Measurements from ENCODE around the gene RPS28. TPM values are rescaled to one million over a fixed set of nuclear protein-coding genes. Genes with fewer than 3 reads are reported as not detected.
A peak's percentile ranks its signal among the peaks of the same experiment; 100 is the strongest.

The RPS28 gene
- total RNA-seq, 2 experiments from 2014 or later = 1,605 to 1,659 TPM

DNA sequence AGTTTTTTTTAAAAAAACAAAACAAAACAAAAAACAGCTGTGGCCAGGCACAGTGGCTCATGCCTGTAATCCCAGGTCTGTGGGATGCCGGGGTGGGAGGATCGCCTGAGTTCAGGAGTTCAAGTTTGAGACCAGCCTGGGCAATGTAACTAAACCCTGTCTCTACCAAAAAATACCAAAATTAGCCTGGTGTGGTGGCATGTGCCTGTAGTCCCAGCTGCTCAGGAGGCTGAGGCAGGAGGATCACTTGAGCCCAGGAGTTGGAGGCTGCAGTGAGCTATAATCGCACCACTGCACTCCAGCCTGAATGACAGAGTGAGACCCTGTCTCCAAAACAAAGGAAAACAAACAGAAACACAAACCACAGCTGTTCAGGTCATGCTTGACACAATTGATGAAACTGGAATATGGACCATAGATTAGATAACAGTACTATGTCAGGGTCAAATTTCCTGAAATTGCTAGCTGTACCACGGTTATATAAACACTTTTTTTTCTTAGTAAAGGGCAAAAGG is 35.8 kb downstream of the RPS28 start:
- ChIA-PET POLR2A (no interaction called here), CTCF (interaction anchor here (0.7 kb wide), 1 partner anchor 33 kb away, joined by 3 read pairs; the partner anchor contains the start of gene RAB11B)
- Mint-ChIP-seq H3K9me3 (no peaks in the 10 kb centered on the region), H3K27me3 (peaks cover 9% of the 10 kb centered on the region), H3K4me1 (peaks cover 17% of the 10 kb centered on the region), H3K4me3 (no peak overlapping the region), H3K27ac (no peak overlapping the region), H3K36me3 (ENCODE audit: low read depth) (no peaks in the 10 kb centered on the region)
- DNase-seq = no peak

DNA sequence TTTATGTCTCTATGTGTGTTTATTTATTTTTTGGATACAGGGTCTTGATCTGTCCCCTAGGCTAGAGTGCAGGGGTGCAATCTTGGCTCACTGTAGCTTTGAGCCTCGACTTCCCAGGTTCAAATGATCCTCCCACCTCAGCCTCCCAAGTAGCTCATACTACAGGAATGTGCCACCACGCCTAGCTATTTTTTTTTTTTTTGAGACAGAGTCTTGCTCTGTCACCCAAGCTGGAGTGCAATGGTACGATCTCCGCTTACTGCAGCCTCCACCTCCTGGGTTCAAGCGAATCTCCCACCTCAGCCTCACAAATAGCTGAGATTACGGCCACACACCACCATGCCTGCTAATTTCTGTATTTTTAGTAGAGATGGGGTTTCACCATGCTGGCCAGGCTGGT is 37.7 kb downstream of the RPS28 start:
- POLR2A ChIA-PET = interaction anchor here (1.2 kb wide), 1 partner anchor 149 kb away, joined by 3 read pairs; no protein-coding TSS in a partner anchor
- Mint-ChIP-seq H3K4me1 (peaks cover 21% of the 10 kb centered on the region), H3K9me3 (no peaks in the 10 kb centered on the region), H3K36me3 (ENCODE audit: low read depth) (no peaks in the 10 kb centered on the region), H3K27me3 (peaks cover 17% of the 10 kb centered on the region), H3K27ac (no peak overlapping the region), H3K4me3 (no peak overlapping the region)
- DNase-seq = no peak
- CTCF ChIA-PET = no interaction called here

DNA sequence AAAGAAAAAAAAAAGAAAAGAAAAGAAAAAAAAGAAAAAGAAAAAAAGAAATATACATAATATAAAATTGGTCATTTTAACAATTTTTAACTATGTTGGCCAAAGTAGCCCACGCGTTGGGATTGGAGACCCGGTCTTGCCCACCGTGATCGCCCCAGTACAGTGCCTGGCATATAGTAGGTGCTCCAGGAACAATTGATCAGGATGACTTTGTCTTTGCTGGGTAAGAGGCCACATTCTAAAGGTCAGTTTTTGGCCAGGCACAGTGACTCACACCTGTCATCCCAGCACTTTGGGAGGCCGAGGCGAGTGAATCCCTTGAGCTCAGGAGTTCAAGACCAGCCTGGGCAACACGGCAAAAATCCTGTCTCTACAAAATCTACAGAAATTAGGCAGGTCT is 38.9 kb downstream of the RPS28 start:
- ChIA-PET CTCF (no interaction called here), POLR2A (no interaction called here)
- H3K9me3 Mint-ChIP-seq = no peaks in the 10 kb centered on the region
- H3K27ac Mint-ChIP-seq = no peak overlapping the region
- H3K4me1 Mint-ChIP-seq = peaks cover 24% of the 10 kb centered on the region
- no peak for DNase-seq
- H3K36me3 Mint-ChIP-seq (ENCODE audit: low read depth) = no peaks in the 10 kb centered on the region
- peaks cover 22% of the 10 kb centered on the region for H3K27me3 Mint-ChIP-seq
- H3K4me3 Mint-ChIP-seq = no peak overlapping the region

DNA sequence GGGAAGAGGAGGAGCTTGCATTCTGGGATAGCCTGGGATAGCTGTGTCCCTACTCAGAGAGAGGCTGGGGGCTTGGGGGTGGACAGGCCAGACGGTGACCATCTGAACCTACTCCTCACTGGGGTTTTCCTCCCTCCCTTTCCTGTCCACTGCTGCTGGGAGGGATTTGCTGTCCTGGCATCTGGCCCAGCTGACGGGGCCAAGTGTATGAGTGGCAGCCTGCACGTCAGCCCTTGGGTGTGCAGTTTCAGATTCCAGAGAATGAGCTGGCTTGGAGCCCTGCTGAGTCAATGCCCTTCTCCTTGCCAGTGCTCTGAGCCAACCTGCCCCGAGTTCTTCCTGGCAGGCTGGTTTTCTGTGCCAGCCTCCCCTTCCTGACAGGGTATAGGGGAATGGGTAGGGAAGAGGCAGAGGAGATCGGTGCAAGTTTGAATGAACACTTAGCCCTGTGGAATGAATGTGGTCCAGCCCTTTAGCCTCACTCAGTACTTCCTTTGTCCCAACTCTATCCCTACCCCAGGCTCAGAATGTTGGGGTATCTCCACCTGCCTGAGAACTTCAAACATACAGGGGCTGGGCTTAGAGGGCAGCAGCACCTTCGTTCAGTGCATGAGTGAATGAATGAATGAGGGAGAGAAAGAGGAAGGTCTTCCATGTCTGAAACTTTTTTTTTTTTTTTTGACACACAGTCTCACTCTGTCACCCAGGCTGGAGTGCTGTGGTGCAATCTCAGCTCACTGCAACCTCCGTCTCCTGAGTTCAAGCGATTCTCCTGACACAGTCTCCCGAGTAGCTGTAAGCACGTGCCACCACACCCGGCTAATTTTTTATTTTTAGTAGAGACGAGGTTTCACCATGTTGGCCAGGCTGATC is 40.9 kb downstream of the RPS28 start:
- Mint-ChIP-seq H3K9me3 (no peaks in the 10 kb centered on the region), H3K27ac (no peak overlapping the region), H3K27me3 (peaks cover 39% of the 10 kb centered on the region), H3K36me3 (ENCODE audit: low read depth) (no peaks in the 10 kb centered on the region), H3K4me1 (peaks cover 16% of the 10 kb centered on the region), H3K4me3 (peak overlapping the region; percentile 6)
- POLR2A ChIA-PET = interaction anchor here (1.0 kb wide), 1 partner anchor 27 kb away, joined by 3 read pairs; no protein-coding TSS in a partner anchor
- CTCF ChIA-PET = interaction anchor here (2.2 kb wide), 1 partner anchor 9 kb away, joined by 17 read pairs; no protein-coding TSS in a partner anchor
- DNase-seq = no peak

DNA sequence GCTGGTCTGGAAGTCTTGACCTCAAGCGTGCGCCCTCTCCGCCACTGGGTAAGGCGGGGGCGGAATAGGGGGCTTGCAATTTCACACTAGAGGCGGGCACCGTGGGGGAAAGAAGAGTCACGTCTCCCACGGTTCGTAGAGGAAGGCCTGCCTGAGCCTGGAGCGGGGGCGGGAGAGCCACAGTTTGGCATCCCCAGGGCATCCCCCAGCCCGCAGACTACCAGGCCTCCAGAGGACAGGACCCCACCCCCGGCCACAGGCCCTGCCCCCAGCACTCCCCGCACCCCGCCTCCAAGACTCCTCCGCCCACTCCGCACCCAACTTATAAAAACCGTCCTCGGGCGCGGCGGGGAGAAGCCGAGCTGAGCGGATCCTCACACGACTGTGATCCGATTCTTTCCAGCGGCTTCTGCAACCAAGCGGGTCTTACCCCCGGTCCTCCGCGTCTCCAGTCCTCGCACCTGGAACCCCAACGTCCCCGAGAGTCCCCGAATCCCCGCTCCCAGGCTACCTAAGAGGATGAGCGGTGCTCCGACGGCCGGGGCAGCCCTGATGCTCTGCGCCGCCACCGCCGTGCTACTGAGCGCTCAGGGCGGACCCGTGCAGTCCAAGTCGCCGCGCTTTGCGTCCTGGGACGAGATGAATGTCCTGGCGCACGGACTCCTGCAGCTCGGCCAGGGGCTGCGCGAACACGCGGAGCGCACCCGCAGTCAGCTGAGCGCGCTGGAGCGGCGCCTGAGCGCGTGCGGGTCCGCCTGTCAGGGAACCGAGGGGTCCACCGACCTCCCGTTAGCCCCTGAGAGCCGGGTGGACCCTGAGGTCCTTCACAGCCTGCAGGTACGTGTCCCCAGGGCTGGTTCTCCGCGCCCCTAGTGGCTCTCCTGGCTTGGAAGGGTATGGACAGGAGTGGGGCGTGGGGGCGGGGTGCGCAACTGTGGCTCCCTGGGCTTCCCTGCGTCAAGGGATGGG is 42.8 kb downstream of the RPS28 start, which contains the start of gene ANGPTL4:
ANGPTL4 (plus strand) TSS at position 353 of the 969 bp plus-strand sequence; CDS start at position 520, 167 bp downstream.
- CTCF ChIA-PET = interaction anchor here (0.6 to 2.2 kb wide), 3 partner anchors 11 to 538 kb away, joined by 3 to 17 read pairs (median 3); no protein-coding TSS in a partner anchor
- Mint-ChIP-seq H3K27me3 (peaks cover 46% of the 10 kb centered on the region), H3K27ac (peak within 1 kb of the TSS; percentile 56), H3K4me3 (peak within 1 kb of the TSS; percentile 82), H3K4me1 (peaks cover 16% of the 10 kb centered on the region), H3K9me3 (no peaks in the 10 kb centered on the region), H3K36me3 (ENCODE audit: low read depth) (no peaks in the 10 kb centered on the region)
- peak; percentile 64 for DNase-seq
- POLR2A ChIA-PET = interaction anchor here (0.8 to 1.7 kb wide), 4 partner anchors 9 to 214 kb away, joined by 3 to 5 read pairs (median 3); no protein-coding TSS in a partner anchor

DNA sequence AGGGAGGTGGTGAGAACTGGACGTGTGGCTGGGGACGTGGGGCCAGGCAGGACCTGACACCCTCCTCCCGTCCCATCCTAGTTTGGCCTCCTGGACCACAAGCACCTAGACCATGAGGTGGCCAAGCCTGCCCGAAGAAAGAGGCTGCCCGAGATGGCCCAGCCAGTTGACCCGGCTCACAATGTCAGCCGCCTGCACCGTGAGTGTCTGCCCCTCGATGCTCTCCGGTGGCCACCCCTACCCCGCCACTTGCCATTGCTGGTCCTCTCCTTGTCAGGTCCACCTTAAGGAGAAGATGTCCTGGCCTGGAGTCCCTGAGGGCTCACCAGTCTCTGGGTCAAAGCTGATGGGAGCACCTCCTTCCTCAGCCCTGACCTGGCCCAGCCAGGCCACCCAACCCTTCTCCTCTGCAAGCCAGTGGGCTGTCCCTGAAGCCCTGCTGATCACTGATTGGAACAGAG is 44.9 kb downstream of the RPS28 start:
- Mint-ChIP-seq H3K4me3 (no peak overlapping the region), H3K36me3 (ENCODE audit: low read depth) (no peaks in the 10 kb centered on the region), H3K9me3 (no peaks in the 10 kb centered on the region), H3K27ac (no peak overlapping the region), H3K27me3 (peaks cover 46% of the 10 kb centered on the region), H3K4me1 (peaks cover 16% of the 10 kb centered on the region)
- POLR2A ChIA-PET = no interaction called here
- DNase-seq = no peak
- CTCF ChIA-PET = interaction anchor here (0.7 kb wide), 1 partner anchor 11 kb away, joined by 3 read pairs; no protein-coding TSS in a partner anchor

DNA sequence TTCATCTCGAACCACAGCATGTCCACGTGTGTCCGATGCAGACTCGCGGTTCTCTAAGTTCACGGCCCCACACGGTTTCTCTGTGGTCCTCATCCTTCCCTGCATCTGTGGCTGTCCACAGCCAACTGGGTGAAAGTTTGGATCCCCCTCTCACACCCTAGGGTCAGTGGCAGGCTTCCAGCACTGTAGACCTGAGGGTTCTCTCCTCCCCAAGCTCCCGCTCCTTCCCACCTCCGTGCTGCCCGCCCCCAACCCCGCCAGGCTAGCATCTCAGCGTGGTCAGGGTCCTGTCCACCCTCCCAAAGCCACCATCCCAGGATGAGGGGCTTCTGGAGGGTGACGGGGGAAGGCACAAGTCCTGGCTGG is 45.6 kb downstream of the RPS28 start:
- Mint-ChIP-seq H3K4me3 (no peak overlapping the region), H3K27ac (no peak overlapping the region), H3K27me3 (peaks cover 43% of the 10 kb centered on the region), H3K36me3 (ENCODE audit: low read depth) (no peaks in the 10 kb centered on the region), H3K9me3 (no peaks in the 10 kb centered on the region), H3K4me1 (peaks cover 14% of the 10 kb centered on the region)
- ChIA-PET POLR2A (no interaction called here), CTCF (interaction anchor here (0.7 kb wide), 1 partner anchor 12 kb away, joined by 3 read pairs; no protein-coding TSS in a partner anchor)
- no peak for DNase-seq

DNA sequence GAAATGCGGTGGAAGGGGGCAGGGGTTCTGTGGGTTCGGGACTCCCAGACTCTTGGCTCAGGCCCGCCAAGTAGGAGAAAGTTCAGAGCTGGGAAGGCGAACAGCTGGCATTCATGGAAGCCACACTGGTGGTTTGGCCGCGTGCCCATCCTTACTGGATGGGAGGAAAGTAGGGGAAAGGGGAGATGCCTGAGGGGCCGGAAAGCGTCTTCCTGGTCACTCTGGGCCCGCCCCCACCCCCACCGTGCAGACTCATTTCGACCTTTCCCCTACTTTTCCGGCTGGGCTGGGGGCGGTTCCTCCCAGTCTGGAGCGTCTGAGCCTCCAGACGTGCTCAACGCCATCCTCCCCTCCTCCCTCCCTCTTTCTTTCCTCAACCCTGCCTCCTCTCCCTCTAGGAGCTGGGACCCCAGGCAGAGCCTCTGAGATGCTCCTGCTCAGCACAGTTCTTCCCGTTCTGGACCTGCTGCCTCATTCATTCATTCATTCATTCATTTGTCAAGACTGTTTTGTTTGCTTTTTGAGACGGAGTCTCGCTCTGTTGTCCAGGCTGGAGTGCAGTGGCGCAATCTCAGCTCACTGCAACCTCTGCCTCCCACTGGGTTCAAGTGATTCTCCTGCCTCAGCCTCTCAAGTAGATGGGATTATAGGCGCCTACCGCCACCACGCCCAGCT is 46.2 kb downstream of the RPS28 start:
- Mint-ChIP-seq H3K27me3 (peaks cover 39% of the 10 kb centered on the region), H3K36me3 (ENCODE audit: low read depth) (no peaks in the 10 kb centered on the region), H3K27ac (no peak overlapping the region), H3K9me3 (no peaks in the 10 kb centered on the region), H3K4me1 (peaks cover 10% of the 10 kb centered on the region), H3K4me3 (no peak overlapping the region)
- CTCF ChIA-PET = interaction anchor here (0.9 kb wide), 1 partner anchor 13 kb away, joined by 3 read pairs; no protein-coding TSS in a partner anchor
- no peak for DNase-seq
- POLR2A ChIA-PET = no interaction called here

DNA sequence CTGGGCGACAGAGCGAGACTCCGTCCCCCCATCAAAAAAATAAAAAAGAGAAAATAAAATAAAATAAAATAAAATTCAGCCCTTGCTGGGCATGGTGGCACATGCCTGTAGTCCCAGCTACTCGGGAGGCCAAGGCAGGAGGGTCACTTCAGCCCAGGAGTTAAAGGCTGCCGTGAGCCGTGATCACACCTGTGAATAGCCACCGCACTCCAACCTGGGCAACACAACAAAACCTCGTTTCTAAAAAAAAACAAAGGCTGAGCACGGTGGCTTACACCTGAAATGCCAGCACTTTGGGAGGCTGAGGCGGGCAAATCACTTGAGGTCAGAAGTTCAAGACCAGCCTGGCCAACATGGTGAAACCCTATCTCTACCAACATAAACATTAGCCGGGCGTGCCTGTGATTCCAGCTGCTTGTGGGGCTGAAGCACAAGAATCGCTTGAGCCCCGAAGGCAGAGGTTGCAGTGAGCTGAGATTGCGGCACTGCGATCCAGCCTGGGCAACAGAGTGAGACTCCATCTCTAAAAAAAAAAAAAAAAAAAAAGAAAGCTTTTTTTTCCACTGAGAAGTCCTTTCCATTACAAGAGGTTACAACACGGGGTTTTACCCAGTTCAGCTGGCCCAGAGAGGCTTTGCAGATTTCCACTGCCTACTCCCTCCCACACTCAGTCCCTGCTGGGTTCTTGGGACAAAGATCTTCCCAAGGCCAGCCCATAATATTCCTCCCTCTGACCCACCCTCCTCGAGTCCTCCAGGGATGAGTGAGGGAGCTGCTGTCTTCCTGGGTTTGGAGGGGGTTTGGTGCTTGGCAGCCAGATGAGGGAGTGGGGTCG is 49.1 kb downstream of the RPS28 start:
- Mint-ChIP-seq H3K4me3 (no peak overlapping the region), H3K36me3 (ENCODE audit: low read depth) (no peaks in the 10 kb centered on the region), H3K9me3 (no peaks in the 10 kb centered on the region), H3K27me3 (peaks cover 23% of the 10 kb centered on the region), H3K4me1 (no peaks in the 10 kb centered on the region), H3K27ac (no peak overlapping the region)
- no peak for DNase-seq
- CTCF ChIA-PET = interaction anchor here (0.6 to 1.2 kb wide), 2 partner anchors 16 to 17 kb away, joined by 3 to 4 read pairs; no protein-coding TSS in a partner anchor
- POLR2A ChIA-PET = interaction anchor here (0.6 kb wide), 1 partner anchor 59 kb away, joined by 3 read pairs; no protein-coding TSS in a partner anchor

DNA sequence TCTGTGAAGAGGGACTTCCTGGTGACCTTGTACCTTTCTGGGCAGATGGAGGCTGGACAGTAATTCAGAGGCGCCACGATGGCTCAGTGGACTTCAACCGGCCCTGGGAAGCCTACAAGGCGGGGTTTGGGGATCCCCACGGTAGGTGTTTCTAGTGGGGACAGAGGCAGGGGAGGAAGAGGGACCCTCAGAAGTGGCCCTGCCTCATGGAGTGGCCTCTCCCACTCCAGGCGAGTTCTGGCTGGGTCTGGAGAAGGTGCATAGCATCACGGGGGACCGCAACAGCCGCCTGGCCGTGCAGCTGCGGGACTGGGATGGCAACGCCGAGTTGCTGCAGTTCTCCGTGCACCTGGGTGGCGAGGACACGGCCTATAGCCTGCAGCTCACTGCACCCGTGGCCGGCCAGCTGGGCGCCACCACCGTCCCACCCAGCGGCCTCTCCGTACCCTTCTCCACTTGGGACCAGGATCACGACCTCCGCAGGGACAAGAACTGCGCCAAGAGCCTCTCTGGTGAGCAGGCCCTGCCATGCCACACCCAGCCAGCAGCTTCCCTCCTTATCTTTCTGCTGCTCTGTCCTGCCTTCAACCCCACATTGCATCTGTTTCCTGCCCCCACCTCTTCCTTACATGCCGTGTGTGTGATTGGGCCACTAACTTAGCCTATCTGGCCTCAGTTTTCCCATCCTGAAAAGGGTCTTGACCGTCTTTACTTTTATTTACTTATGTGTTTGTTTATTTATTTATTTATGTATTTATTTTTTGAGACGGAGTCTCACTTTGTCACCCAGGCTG is 49.9 kb downstream of the RPS28 start:
- POLR2A ChIA-PET = no interaction called here
- H3K4me3 Mint-ChIP-seq = no peak overlapping the region
- H3K27me3 Mint-ChIP-seq = peaks cover 15% of the 10 kb centered on the region
- H3K27ac Mint-ChIP-seq = no peak overlapping the region
- no peaks in the 10 kb centered on the region for H3K4me1 Mint-ChIP-seq
- no peaks in the 10 kb centered on the region for H3K36me3 Mint-ChIP-seq (ENCODE audit: low read depth)
- DNase-seq = no peak
- no peaks in the 10 kb centered on the region for H3K9me3 Mint-ChIP-seq
- CTCF ChIA-PET = interaction anchor here (0.6 kb wide), 1 partner anchor 18 kb away, joined by 4 read pairs; no protein-coding TSS in a partner anchor

Measured in activated CD4-positive, alpha-beta memory T cell treated with anti-CD3 and anti-CD28 coated beads, Interleukin-2, amount 10 ng/mL, durations not matched to agents 7 days and 5 days (primary cell).